SK-N-MC (cell line): ENCODE data around the gene OR8U1.

Experiments used
- DNase-seq: peaks from one replicate; pipeline ENCODE4 v3.0.0-alpha.2; 2011; ENCODE audit warnings: low read depth, low spot score
- H3K27ac ChIP-seq: fragments of 200-600 bp; sonication (generic); 2 replicates; pipeline ENCODE4 v1.5.1; 2016; ENCODE audit warnings: mixed run types
- H3K36me3 ChIP-seq: fragments of 200-600 bp; sonication (generic); 2 replicates; pipeline ENCODE4 v1.6.1; 2017; ENCODE audit warnings: antibody characterized with exemption, low read length, mixed read lengths; ENCODE audit not compliant: insufficient read depth
- H3K4me3 ChIP-seq: fragments of 200-600 bp; sonication (generic); 2 replicates; pipeline ENCODE4 v1.5.1; 2016
- H3K9ac ChIP-seq: fragments of 200-600 bp; sonication (generic); 2 replicates; pipeline ENCODE4 v1.8.0; 2017; ENCODE audit warnings: mixed run types, mixed read lengths; ENCODE audit not compliant: insufficient read length
- H3K9me3 ChIP-seq: fragments of 200-600 bp; sonication (generic); 2 replicates; pipeline ENCODE4 v1.6.1; 2017; ENCODE audit warnings: low read depth, mild to moderate bottlenecking, antibody characterized with exemption, low read length, moderate library complexity, mixed read lengths
- EZH2 ChIP-seq: fragments of 200-600 bp; sonication (generic); IDR thresholded peaks from one replicate; pipeline ENCODE4 v1.6.1; 2017; ENCODE audit warnings: antibody characterized with exemption
- FOXP2 ChIP-seq: optimal IDR thresholded peaks from 2 replicates; pipeline ENCODE3; 2011; ENCODE audit warnings: mild to moderate bottlenecking, moderate library complexity; ENCODE audit not compliant: insufficient read depth; ENCODE audit errors: extremely low read length, control extremely low read depth
- POLR2AphosphoS5 ChIP-seq: IDR thresholded peaks from 2 replicates; pipeline ENCODE4 v1.6.1; 2012; ENCODE audit warnings: mild to moderate bottlenecking, low read depth, low read length, borderline replicate concordance

The OR8U1 gene

GRCh38 chr11:56404393-56404792 is 29.0 kb downstream of the OR8U1 start:
- DNase-seq: no peak

DNA sequence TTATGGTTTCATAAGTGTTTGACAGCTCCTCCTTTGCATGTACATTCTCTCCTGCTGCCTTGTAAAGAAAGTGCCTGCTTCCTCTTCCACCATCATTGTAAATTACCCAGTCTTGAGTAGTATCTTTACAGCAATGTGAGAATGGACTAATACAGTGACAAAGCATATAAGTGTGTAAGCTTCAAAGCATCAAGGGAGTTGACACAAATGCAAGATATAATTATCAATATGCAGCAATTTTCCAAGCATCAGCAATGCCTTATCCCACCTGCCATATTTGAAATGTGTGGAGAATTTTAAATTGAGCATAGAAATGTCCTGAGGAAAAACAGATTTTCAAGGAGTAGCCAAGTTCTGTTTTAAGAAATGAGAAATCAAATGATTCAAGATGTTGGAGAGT is 35.4 kb downstream of the OR8U1 start:
- no peaks in the 10 kb centered on the region for H3K36me3 ChIP-seq
- DNase-seq: no peak
- TF ChIP-seq FOXP2 (no peak), EZH2 (no peak), POLR2AphosphoS5 (no peak)
- H3K9me3 ChIP-seq: no peaks in the 10 kb centered on the region
- no peak overlapping the region for H3K9ac ChIP-seq
- no peak overlapping the region for H3K4me3 ChIP-seq
- no peak overlapping the region for H3K27ac ChIP-seq

More at GRCh38 chr11:56404393-56404792, 29.0 kb downstream of the OR8U1 start:
- Histone ChIP-seq H3K9ac (no peak overlapping the region), H3K9me3 (no peaks in the 10 kb centered on the region), H3K36me3 (no peaks in the 10 kb centered on the region), H3K27ac (no peak overlapping the region), H3K4me3 (no peak overlapping the region)
- TF ChIP-seq FOXP2 (no peak), EZH2 (no peak), POLR2AphosphoS5 (no peak)

- H3K27ac ChIP-seq: no peak within 1 kb of the TSS
- H3K4me3 ChIP-seq: no peak within 1 kb of the TSS
- DNase-seq: no peak
- no peaks in the 10 kb centered on the region for H3K9me3 ChIP-seq
- no peak within 1 kb of the TSS for H3K9ac ChIP-seq
- TF ChIP-seq EZH2: no peak
- TF ChIP-seq POLR2AphosphoS5: no peak
- no peak for TF ChIP-seq FOXP2
- H3K36me3 ChIP-seq: no peaks in the 10 kb centered on the region
These were observed 37.0 kb downstream of the OR8U1 start, which contains the start of gene OR5AL1 for GRCh38 chr11:56412396-56412795. Gene OR5AL1 (plus strand): TSS chr11:56412696.
